NCI-H2227 (cell line): Measurements from ENCODE around the gene KRTAP12-2.
"Not testable (repeated sequence)": the region's sequence is repeated elsewhere in the genome, so short reads cannot be mapped to it uniquely, and the experiment has no call there.

ENCODE experiments used
- DNase-seq: peaks from one replicate; lab custom pipeline; 2025; ENCODE audit not compliant: unreplicated experiment; lab: John Stamatoyannopoulos, UW

The KRTAP12-2 gene

DNA sequence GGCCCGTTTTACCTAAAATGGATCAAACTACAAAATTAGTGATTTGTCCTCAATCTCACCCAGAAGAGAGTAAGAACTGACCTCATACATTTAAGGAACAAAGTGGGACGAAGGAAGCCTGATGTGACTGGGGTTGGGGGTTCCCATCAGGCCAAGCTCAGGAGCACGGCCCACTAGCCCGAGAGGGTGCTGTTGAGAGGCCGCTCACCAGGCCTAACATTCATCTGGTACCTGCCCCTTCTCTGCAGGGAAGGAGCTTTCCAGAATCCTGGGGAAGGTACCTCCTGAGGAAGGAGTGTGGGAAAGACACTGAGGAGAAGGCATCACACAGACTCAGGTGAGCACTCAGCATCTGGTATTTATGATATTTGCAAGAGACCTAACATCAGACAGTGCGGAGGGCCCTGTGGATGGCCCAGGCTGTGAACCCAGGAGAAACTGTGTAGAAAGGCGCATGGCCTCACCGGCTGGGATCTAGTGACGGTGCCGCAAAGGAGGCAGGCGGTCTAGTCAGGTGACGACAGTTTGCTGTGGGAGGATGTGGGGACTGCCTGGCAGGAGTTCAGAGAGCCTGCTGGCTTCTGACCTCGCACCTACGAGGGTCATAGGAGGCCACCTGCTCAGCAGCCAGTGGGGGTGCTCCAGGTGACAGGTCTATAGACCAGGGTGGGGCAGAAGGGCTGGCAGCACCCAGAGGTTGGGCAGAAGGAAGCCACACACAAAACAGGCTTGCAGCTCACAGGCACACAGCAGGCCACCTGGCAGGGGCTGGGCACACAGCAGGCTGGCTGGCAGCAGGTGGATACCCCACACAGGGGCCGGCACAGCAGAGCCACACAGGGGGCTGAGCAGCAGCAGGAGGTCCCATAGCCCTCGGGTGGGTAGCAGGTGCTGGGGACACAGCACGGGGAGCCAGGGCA is 12.8 kb downstream of the KRTAP12-2 start:
- DNase-seq, result no peak

DNA sequence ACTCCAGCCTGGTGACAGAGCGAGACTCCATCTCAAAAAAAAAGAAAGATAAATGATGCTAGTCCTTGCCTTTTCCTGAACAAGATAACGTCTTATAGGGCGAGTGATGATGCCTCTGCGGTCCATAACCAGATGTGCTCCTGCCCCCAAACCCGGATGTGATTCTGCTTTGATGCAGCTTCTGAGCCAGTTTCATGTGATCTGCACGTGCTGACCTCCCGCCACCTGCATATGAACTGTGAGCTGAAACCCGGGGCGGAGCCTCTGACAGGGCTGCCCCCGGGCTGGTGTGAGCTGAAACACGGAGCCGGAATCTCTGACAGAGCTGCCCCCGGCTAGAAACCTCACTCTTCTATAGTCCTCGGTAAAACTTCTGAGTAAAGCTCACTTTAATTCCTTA is 13.6 kb downstream of the KRTAP12-2 start:
- DNase-seq, result no peak

DNA sequence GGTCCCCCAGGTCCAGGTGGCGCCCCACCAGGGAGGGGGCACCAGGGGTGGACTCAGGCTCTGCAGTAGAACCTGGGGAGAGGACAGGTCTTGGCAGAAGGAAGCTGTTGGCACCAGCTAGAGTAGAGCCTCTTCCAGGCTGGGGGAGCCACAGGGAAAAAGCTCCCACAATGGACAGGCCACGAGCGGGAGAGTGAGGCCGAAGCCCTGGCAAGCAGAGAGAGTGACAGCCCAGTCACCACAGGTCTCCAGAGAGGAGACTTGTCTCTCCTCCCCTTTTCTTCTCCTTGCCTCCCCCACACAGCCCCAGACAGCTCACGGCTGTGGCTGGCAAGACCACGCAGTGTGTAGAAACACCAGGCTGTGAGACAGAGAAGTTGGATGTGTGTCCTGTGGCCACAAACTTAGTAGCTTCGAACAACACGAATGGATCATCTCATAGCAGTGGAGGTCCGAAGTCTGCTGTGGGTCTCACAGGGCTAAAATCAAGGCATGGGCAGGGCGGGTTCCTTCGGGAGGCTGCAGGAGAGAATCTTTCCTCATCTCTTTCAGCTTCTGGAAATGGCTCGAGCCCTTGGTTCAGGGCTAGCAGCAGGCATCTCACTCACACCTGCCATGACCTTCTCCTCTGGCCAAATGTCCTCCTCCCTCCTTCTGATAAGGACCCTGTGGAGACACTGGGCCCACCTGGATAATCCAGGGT is 15.6 kb downstream of the KRTAP12-2 start:
- DNase-seq, result no peak

DNA sequence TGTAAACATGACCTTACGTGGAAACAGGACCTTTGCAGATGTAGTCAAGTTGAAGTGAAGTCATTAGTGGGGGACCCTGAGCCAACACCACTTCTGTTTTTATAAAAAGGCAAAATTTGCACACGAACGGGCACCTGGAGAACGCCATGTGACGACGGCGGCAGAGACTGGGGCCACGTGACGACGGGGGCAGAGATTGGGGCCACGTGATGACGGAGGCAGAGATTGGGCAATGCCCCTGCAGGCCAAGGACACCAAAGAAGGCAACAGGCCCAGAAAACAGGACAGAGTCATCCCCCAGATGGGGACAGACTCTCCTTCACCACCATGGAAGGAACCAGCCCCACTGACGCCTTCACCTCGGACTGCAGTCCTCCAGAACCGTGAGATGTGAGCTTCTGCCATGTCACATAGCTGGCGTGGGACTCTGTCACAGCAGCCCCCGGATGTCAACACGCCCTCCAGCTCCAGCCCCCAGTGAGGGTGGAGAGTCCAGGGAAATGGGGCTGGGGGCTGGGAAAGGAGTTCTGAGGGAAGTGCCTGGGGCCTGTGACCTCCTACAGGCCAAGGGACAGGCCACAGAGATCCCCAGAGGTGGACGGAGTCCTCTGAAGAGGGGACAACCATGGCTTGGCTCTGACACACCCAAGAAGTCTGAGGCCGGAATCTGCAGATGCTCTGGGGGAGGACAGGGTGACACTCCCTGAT is 16.3 kb downstream of the KRTAP12-2 start:
- DNase-seq, result no peak

DNA sequence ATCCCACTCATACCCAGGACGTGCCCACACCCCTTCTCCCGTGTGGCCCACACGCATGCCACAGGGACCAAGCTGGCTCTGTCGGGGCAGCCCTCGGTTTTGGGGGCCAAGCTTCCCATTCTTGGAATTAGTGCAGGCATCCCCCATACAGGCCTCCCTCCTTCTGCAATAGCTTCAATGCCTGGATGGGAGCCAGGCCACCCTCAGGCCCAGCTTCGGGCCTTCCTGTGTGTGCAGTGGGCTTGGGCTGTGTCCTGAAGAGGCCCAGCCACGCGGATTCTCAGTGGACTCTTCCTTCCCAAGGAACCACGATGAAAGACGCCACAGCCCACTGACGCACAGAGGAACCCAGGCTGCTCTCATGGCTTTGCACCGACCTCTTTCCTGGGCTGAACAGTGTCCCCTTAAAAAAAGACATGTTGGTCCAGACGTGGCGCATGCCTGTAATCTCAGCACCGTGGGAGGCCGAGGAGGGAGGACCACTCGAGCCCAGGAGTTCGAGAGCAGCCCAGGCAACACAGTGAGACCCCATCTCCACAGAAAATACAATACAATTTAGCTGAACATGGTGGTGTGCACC is 17.1 kb downstream of the KRTAP12-2 start:
- DNase-seq, result no peak

DNA sequence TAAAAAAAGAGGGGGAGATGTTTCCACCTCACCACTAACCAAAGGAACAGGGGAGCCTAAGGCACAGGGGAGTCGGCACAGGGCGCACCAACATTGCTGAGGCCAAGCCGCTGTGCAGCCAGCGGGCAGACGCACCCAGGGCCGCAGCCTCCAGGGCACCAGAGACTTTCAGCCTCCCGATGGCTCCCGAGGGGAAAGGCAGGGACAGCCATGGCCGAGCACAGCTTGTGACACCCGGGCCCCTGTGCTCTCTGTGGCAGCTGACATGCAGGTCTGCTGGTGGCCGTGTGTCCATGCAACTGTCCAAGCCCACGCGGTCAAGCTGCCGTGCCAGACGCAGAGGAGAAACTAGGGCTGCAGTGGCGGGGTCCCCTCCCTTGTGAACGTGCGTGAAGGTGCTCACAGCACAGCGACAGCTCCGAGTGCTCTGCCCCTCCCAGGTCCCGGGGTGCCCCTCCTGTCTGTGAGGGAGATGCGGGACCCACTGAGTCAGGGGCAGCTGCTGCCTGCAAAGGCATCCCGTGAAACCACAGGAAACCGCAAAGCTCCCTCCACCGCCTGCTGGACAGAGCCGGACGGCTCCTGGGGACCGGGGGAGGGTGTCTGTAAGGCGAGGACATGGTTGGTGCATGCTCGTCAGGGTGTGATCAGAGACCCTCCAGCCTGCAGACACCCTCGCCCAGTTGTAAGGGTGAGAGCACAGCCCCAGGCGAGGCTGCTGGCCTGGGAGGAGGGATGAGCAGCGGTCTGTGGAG is 18.0 kb downstream of the KRTAP12-2 start:
- DNase-seq, result no peak

DNA sequence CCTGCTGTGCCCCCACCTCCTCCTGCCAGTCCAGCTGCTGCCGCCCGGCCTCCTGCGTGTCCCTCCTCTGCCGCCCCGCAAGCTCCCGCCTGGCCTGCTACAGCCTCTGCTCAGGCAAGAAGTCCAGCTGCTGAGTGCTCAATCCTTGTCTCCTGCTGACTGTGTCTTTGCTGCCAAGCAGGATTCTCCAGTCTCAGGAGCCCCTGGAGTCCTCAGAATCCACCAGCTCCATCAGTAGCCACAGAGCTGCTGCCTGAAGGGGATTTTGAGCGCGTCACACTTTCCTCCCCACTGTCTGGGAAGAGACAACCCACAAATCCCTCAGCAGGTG is 19.5 kb downstream of the KRTAP12-2 start:
- no peak for DNase-seq

DNA sequence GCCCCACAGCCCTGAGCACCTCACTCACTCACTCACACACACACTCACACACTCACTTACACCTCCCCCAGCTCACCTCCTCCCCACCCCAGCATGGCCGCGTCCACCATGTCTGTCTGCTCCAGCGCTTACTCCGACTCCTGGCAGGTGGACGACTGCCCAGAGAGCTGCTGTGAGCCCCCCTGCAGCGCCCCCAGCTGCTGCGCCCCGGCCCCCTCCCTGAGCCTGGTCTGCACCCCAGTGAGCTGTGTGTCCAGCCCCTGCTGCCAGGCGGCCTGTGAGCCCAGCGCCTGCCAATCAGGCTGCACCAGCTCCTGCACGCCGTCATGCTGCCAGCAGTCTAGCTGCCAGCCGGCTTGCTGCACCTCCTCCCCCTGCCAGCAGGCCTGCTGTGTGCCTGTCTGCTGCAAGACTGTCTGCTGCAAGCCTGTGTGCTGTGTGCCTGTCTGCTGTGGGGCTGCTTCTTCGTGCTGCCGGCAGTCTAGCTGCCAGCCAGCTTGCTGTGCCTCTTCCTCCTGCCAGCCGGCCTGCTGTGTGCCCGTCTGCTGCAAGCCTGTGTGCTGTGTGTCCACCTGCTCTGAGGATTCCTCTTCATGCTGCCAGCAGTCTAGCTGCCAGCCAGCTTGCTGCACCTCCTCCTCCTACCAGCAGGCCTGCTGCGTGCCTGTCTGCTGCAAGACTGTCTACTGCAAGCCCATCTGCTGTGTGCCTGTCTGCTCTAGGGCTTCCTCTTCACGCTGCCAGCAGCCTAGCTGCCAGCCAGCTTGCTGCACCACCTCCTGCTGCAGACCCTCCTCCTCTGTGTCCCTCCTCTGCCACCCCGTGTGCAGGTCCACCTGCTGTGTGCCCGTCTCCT is 20.1 kb downstream of the KRTAP12-2 start, which contains the start of gene KRTAP10-11:
Gene KRTAP10-11 (plus strand): TSS at position 49 of the 856 bp plus-strand sequence. CDS start 45 bp downstream, at position 94.
- DNase-seq, result peak; percentile 23

DNA sequence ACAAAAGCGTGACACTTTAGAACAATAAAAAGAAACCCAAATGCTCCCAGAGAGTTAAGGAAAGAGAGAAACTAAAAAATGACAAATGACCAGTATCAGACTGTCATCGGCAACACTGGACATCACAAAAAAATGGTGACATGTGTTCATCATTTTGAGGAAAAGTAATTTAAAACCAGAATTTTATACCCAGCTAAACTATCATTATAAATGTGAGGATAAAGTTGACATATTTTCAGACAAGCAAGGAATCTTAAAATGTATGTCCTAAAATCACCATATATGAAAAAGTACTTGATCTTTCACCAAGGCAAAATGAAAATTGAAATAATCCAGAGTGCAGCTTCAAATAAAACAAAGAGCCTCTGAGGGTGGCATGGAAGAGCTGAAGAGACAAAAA is 21.8 kb downstream of the KRTAP12-2 start:
- no peak for DNase-seq

DNA sequence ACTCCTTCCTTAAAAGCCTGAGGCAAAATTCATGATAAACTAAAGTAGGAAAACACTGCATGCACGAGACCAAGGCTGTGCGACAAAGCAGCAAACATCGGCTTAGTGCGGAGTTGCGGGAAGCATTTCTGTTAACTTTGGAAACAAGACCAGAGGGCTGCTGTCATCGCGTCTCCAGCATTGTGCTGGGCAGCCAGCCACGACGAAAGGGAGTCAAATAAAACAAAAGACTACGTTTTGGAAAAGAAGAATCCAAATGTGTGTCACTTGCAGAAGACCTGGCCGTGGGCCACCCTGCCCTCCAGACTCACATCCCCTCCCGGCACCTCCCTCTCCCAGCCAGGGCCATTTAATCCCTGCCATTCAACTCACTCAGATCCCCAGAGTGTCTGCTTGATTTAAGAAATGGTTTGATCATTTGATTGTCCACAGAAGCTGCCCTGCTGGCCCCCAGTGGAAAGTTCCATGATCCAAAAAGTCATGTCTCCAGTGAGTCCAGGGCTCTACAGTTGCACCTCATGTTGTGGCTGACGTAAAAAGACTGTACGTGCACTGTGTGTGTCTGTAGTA is 22.9 kb downstream of the KRTAP12-2 start:
- no peak for DNase-seq

DNA sequence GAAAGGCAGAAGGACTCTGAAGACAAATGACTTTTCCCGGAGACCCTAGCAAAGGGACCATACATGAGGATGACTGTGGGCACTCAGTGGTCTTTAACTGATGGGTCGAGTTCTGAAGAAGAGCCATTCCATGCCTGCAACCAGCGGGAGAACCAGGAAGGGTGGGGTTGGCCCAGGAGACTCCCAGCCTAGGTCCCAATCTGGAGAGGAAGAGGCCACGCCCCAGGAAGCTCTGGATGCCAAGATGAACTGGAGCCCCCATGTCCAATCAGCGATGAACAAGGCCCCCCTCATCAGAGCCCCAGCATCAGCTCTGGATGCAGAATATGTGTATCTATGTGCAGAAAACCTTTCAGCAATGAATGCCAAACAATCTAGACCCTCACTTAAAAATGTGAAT is 26.0 kb downstream of the KRTAP12-2 start:
- no peak for DNase-seq

DNA sequence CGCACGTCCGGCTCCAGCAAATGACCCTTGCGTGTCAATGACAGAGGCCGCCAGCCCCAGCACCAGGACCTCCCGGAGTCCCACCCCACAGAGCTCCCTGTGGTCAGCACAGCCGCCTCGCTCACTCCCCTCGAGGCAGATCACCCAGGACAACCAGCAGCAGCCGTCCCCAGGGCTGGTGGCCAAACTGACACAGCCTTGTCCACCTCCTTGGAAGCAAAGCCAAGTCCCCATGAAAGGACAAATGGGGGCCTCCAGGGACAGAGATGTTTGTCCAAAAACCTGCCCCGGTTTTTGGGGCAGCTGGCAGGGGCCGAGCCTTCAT is 27.4 kb downstream of the KRTAP12-2 start:
- DNase-seq, result no peak

DNA sequence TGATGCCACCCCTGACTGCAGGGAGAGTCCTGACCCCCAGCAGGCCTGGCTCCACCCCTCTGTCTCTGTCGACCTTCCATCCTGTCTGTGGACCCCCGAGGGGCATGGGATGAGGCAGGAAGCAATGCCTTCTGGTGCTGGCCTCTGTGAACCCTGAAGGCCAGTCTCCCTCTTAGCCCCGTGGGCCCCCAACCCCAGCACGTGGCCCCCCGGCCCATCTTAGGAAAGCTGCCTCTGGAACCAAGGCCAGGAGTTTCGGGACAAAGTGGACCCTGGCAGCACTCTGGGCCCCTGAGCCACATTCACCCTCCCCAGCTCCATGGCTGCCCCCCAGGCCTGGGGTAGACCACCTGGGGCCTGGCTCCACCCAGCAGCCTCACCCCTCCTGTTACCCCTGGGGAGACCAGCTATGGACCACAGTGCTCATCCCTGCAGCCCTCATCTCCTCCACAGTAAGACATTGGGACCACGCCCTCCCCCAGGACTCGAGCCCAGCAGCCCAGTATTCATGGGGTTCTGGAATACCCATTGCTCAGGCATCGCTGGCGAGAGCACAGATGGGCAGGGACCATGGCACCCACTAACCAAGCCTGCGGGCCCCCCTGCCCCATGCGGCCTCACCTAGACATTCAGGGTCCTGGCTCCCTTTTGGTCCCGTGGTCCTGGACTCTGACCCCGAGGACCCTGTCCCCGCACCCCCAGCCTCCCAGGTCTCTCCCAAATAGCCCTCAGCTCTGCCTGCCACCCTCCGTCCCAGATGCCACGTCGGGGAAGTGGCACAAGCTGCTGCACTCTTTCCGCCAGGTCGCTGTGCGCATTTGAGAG is 28.0 kb downstream of the KRTAP12-2 start:
- DNase-seq, result not testable (repeated sequence)

DNA sequence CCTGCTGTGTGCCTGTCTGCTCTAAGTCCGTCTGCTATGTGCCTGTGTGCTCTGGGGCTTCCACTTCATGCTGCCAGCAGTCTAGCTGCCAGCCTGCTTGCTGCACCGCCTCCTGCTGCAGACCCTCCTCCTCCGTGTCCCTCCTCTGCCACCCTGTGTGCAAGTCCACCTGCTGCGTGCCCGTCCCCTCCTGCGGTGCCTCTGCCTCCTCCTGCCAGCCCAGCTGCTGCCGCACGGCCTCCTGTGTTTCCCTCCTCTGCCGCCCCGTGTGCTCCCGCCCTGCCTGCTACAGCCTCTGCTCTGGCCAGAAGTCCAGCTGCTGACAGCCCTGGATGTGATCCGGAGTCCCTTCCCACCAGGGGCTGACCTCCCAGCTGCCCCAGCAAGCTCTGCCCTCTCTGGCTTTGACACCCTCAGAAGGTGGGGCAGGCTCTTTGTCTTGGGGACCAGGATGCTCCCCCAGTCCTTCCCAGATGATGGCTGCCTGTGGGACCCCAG is 28.8 kb downstream of the KRTAP12-2 start:
- DNase-seq, result not testable (repeated sequence)

DNA sequence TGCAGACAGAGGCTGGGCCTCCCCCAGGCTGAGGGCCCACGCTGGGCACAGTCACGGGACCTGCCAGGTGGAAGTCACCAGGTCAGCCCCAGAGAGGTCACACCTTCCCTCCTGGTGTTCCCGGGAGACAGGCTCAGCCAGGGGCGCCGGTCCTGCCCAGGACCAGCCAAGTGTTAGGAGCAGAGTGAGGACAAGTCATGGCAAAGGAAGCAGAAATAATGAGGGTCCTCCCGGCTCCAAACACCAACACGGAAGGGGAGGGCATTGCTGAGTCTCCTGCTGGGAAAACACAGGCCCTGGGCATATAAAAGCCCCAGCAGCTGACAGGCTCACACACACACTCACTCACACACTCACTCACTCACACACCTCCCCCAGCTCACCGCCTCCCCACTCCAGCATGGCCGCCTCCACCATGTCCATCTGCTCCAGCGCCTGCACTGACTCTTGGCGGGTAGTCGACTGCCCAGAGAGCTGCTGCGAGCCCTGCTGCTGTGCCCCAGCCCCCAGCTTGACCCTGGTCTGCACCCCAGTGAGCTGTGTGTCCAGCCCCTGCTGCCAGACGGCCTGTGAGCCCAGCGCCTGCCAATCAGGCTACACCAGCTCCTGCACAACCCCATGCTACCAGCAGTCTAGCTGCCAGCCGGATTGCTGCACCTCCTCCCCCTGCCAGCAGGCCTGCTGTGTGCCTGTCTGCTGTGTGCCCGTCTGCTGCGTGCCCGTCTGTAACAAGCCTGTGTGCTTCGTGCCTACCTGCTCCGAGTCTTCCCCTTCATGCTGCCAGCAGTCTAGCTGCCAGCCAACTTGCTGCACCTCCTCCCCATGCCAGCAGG is 29.5 kb downstream of the KRTAP12-2 start, which contains the start of gene KRTAP10-10:
Gene KRTAP10-10 (plus strand): TSS at position 339 of the 833 bp plus-strand sequence. CDS start 62 bp downstream, at position 401.
- DNase-seq, result peak; percentile 66

DNA sequence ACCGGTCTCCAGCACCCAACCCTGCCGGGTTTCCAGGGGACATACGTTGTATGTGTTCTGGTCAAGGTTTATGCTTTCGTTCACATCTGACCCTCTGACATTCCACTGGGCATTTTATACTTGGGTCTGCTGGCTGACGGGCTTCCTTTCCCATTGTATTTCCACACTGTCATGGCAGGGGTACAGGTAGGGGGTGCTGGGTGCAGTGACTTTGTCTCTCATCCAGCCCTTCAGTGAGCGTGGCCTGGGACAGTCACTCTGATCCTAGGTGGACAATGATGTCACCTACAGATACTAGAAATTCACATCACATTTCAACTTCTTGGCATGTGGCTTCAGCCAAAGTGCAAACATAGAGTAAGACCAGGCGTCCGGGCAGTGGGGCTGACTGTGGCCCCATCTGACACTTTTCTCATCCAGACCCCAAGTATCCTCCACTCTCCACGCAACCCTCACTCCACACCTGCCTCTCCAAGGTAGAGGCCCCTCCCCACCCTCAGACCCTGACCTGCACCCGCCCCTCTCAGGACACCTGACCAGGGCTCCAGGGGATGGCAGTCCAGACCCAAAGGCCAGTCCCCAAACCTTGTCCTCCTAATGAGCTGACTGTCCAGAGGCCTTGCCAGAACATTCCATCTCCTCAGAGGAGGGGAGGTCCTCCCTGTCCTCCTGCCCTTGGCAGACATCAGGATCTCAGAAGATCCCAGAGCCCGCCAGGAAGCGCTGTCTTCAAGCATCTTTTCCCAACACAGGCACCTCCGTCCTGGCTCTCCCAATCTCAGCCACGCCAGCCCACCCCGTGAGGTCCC is 30.3 kb downstream of the KRTAP12-2 start:
- DNase-seq, result no peak

DNA sequence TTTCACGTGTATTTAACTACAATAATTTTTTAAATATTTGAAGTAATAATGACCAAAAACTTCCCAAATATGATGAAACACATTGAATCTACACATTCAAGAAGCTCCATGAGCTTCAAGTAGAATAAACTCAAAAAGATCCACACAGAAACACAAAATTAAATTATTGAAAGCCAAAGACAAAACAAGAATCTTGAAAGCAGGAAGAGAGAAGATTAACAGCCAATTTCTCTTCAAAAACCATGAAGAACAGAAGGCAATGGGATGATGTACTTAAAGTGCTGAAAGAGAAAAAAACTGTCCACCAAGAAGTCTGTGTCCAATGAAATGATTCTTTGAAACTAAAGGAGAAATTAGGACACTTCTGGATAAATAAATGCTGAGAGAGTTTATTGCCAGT is 34.7 kb downstream of the KRTAP12-2 start:
- no peak for DNase-seq
